GM18505 (cell line): ENCODE measurements around the gene POMC.

Experiments
- ATAC-seq: cut with Tn5 transposase; IDR thresholded peaks from one replicate; pipeline ENCODE4 v1.9.1; 2021; ENCODE audit not compliant: unreplicated experiment
- POLR2A ChIP-seq: IDR thresholded peaks from 4 replicates; pipeline ENCODE4 v1.6.1; 2011; ENCODE audit warnings: borderline replicate concordance; ENCODE audit not compliant: insufficient read depth, insufficient read length; ENCODE audit errors: extremely low read depth

POMC gene

GRCh38 chr2:25115249-25115883, 53.0 kb downstream of the POMC start:
- no peak for ATAC-seq
- no peak for TF ChIP-seq POLR2A

DNA sequence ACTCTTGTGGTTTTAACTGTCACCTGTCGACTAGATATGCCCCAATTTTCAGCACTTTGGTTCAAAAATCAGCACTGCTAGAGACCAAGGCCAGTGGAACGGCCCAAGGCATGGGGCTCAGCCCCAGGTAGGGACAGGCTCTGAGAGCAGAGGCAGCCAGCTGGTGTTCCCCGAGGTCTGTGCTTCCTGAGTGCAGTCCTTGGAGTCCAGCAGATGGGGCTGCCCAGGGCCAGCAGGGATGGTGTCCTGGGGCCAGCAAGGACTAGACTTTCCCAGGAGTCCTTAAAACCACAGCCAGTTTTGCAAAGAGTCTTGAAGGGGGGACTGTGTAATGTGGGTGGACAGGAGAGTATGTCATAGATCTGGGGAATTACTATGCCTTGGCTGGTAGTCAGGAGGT, 56.3 kb downstream of the POMC start:
- no peak for TF ChIP-seq POLR2A

More for the DNA sequence above, 56.3 kb downstream of the POMC start:
- ATAC-seq: no peak
